Natural killer cell (primary cell): Measurements from ENCODE around the gene HPD. TPM values are rescaled to one million over a fixed set of nuclear protein-coding genes. Genes with fewer than 3 reads are reported as not detected.
"Not testable (repeated sequence)": the region's sequence is repeated elsewhere in the genome, so short reads cannot be mapped to it uniquely, and the experiment has no call there.

Source experiments
- ATAC-seq, 3 donors: fragments of 150-1000 bp in 2 of 3; fragments of 200-7000 bp in 1 of 3; cut with Tn5 transposase; 1 replicate in 1 of 3; 2 replicates in 2 of 3; pipeline ENCODE4 v1.10.0; 2021; ENCODE audit warnings: mild to moderate bottlenecking in 2 of 3, moderate library complexity in 2 of 3
- DNase-seq, 2 donors: peaks; one replicate each; pipeline versions ENCODE4 v3.0.0 to v3.0.0-alpha.2; 2013 to 2021; ENCODE audit warnings: mixed read lengths in 1 of 2
- H3K27ac ChIP-seq: one replicate; pipeline ENCODE4 v1.5.1; 2013; ENCODE audit warnings: mild to moderate bottlenecking, low read length
- H3K27me3 ChIP-seq: one replicate; pipeline ENCODE4 v1.6.1; 2013; ENCODE audit warnings: low read length; ENCODE audit not compliant: control insufficient read depth, insufficient read depth
- H3K36me3 ChIP-seq: one replicate; pipeline ENCODE4 v1.6.1; 2013; ENCODE audit warnings: low read length; ENCODE audit not compliant: control insufficient read depth, insufficient read depth
- H3K4me1 ChIP-seq: one replicate; pipeline ENCODE4 v1.6.1; 2013; ENCODE audit warnings: low read length; ENCODE audit not compliant: control insufficient read depth, insufficient read depth
- H3K4me3 ChIP-seq: one replicate; pipeline ENCODE4 v1.5.1; 2013; ENCODE audit warnings: low read length
- H3K9me3 ChIP-seq: one replicate; pipeline ENCODE4 v1.6.1; 2013; ENCODE audit warnings: low read length; ENCODE audit not compliant: control insufficient read depth, insufficient read depth
- H3K27ac Mint-ChIP-seq, 2 donors: one replicate each; pipeline ENCODE4 v1.8.0; 2022; ENCODE audit warnings: mild to moderate bottlenecking in 2 of 2, mixed read lengths in 2 of 2, moderate library complexity in 1 of 2
- H3K27me3 Mint-ChIP-seq, 2 donors: one replicate each; pipeline ENCODE4 v1.8.0; 2022; ENCODE audit warnings: low read depth in 2 of 2, mixed read lengths in 2 of 2
- H3K36me3 Mint-ChIP-seq: one replicate; pipeline ENCODE4 v1.8.0; 2022; ENCODE audit warnings: mixed read lengths
- H3K4me1 Mint-ChIP-seq, 2 donors: one replicate each; pipeline ENCODE4 v1.8.0; 2022; ENCODE audit warnings: mixed read lengths in 2 of 2
- H3K4me3 Mint-ChIP-seq: one replicate; pipeline ENCODE4 v1.8.0; 2022; ENCODE audit warnings: mild to moderate bottlenecking, moderate library complexity, mixed read lengths
- H3K9me3 Mint-ChIP-seq, 2 donors: one replicate each; pipeline ENCODE4 v1.8.0; 2022; ENCODE audit warnings: mixed read lengths in 2 of 2
- CTCF ChIP-seq: fragments of 200-600 bp; IDR thresholded peaks from one replicate; pipeline ENCODE4 v1.8.0; 2022; ENCODE audit warnings: antibody characterized with exemption
- WGBS: methylation state at CpG from one replicate; pipeline ENCODE4 v1.1.7; 2013; ENCODE audit warnings: missing lambda C conversion rate; ENCODE audit not compliant: insufficient coverage; 5-methylcytosine and 5-hydroxymethylcytosine counted together
- intact Hi-C: fragments of 100-400 bp; cut with micrococcal nuclease; formaldehyde crosslinking; loops from one replicate; pipeline ENCODE4 v1.14.2; 2022
- total RNA-seq, 4 donors: library from RNA; stranded (reverse); fragments of 120-200 nt in 1 of 4; gene quantifications; one replicate each; pipeline versions ENCODE4 v1.2.3 to v1.2.4, GENCODE V29; 2013 to 2022

Gene HPD
- total RNA-seq, 3 donors from 2014 or later (not counting 1 experiment from before 2014, with no cell fraction given) = not detected

DNA sequence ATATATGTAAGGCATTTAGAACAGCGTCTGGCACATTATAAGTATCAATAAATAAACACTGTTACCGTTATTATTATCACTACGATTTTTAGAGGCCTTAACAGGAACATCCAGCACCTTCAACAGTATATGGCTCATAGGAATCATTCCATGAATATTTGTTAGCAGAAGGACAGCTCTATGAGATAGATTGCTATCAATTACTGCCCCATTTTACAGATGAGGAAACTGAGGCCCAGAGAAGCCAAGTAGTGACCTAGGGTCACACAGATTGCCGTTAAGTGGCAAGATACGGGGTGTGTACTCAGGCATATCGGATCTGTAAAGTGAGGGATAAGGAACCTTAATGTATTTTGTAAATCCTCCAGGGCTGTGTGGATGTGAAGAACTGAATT, 29.4 kb upstream of the HPD start:
- Histone ChIP-seq H3K27me3 (no peaks in the 10 kb centered on the region), H3K9me3 (no peaks in the 10 kb centered on the region), H3K27ac (peak overlapping the region; percentile 93), H3K36me3 (no peaks in the 10 kb centered on the region), H3K4me1 (peaks cover 24% of the 10 kb centered on the region), H3K4me3 (peak overlapping the region; percentile 87)
- 22% methylated on average over 3 of the region's 6 CpGs for WGBS
- Mint-ChIP-seq H3K27me3 (no peaks in the 10 kb centered on the region), H3K9me3 (no peaks in the 10 kb centered on the region), H3K27ac (peak overlapping the region; percentile 99), H3K4me1 (peaks cover 21 to 27% of the 10 kb centered on the region in 2 donors), H3K36me3 (no peaks in the 10 kb centered on the region), H3K4me3 (peak overlapping the region; percentile 100)
- no peak for TF ChIP-seq CTCF
- intact Hi-C loops = loop anchor here (1.0 to 2.0 kb wide), 4 partner anchors 30 to 93 kb away; partner anchors contain the start of gene CFAP251
- ATAC-seq (no peak), DNase-seq (no peak)

GRCh38 chr12:121885129-121885528, 26.5 kb upstream of the HPD start:
- H3K4me1 Mint-ChIP-seq = peaks cover 18 to 23% of the 10 kb centered on the region in 2 donors
- DNase-seq, H3K4me3 Mint-ChIP-seq, H3K4me3 ChIP-seq, ATAC-seq, H3K36me3 Mint-ChIP-seq, H3K27ac Mint-ChIP-seq, H3K36me3 ChIP-seq, H3K9me3 Mint-ChIP-seq, H3K27me3 Mint-ChIP-seq, intact Hi-C loops, H3K9me3 ChIP-seq, H3K27ac ChIP-seq, H3K27me3 ChIP-seq: not testable (repeated sequence)
- 95% methylated on average over 9 of the region's 11 CpGs for WGBS
- peaks cover 17% of the 10 kb centered on the region for H3K4me1 ChIP-seq

- peaks cover 2 to 7% of the 10 kb centered on the region in 2 donors for H3K4me1 Mint-ChIP-seq
- ATAC-seq (no peak), DNase-seq (no peak)
- Histone ChIP-seq H3K27me3 (no peaks in the 10 kb centered on the region), H3K4me1 (peaks cover 3% of the 10 kb centered on the region), H3K36me3 (no peaks in the 10 kb centered on the region), H3K27ac (no peak overlapping the region), H3K4me3 (no peak overlapping the region), H3K9me3 (no peaks in the 10 kb centered on the region)
- no peak for TF ChIP-seq CTCF
- WGBS = 92% methylated on average over 4 of the region's 4 CpGs
- H3K4me3 Mint-ChIP-seq = no peak overlapping the region
- no peaks in the 10 kb centered on the region for H3K27me3 Mint-ChIP-seq
- H3K36me3 Mint-ChIP-seq = no peaks in the 10 kb centered on the region
- intact Hi-C loops = no loop called here
- H3K27ac Mint-ChIP-seq = no peak overlapping the region
- no peaks in the 10 kb centered on the region for H3K9me3 Mint-ChIP-seq
Measured at GRCh38 chr12:121883315-121883660, 24.6 kb upstream of the HPD start.

DNA sequence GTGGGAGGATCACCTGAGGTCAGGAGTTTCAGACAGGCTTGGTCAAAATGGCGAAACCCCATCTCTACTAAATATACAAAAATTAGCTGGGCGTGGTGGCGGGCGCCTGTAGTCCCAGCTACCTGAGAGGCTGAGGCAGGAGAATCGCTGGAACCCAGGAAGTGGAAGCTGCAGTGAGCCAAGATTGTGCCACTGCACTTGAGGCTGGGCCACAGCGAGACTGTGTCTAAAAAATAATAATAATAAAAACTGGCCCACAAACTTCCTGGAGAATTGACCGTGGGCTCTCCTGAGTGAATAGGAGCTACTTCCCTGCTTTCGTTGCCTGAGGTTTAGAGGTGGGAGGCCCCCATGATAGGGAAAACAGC, 17.4 kb upstream of the HPD start:
- H3K4me1 ChIP-seq, intact Hi-C loops, H3K27me3 ChIP-seq, H3K27me3 Mint-ChIP-seq, H3K4me1 Mint-ChIP-seq, DNase-seq, H3K4me3 ChIP-seq, H3K36me3 Mint-ChIP-seq, H3K9me3 Mint-ChIP-seq, H3K9me3 ChIP-seq, H3K4me3 Mint-ChIP-seq, ATAC-seq, H3K36me3 ChIP-seq, H3K27ac Mint-ChIP-seq, H3K27ac ChIP-seq: not testable (repeated sequence)
- WGBS = 84% methylated on average over 6 of the region's 8 CpGs

DNA sequence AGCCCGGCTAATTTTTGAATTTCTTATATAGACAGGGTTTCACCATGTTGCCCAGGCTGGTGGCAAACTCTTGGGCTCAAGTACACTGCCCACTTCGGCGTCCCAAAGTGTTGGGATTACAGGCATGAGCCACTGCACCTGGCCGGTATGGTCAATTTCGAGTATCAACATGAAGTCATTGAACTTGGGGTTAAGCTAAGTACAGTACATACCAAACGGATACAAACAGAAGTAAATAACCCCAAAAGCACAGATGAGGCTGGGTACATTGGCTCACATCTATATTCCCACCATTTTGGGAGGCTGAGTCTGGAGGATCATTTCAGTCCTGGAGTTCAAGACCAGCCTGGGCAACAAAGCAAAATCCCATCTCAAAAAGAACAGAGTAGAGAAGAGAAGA, 16.9 kb upstream of the HPD start:
- intact Hi-C loops = no loop called here
- Histone ChIP-seq H3K36me3 (no peaks in the 10 kb centered on the region), H3K27ac (no peak overlapping the region), H3K27me3 (no peaks in the 10 kb centered on the region), H3K9me3 (no peaks in the 10 kb centered on the region), H3K4me3 (no peak overlapping the region), H3K4me1 (no peaks in the 10 kb centered on the region)
- Mint-ChIP-seq H3K27me3 (no peaks in the 10 kb centered on the region), H3K36me3 (no peaks in the 10 kb centered on the region), H3K4me3 (no peak overlapping the region), H3K9me3 (no peaks in the 10 kb centered on the region), H3K27ac (no peak overlapping the region), H3K4me1 (no peaks in the 10 kb centered on the region)
- ATAC-seq (no peak), DNase-seq (no peak)
- no peak for TF ChIP-seq CTCF
- 86% methylated on average over 6 of the region's 6 CpGs for WGBS
